K562 (cell line): ENCODE results near the gene COL5A1. TPM values are rescaled to one million over a fixed set of nuclear protein-coding genes. Genes with fewer than 3 reads are reported as not detected.

Experiments used
- ATAC-seq: fragments of 200-7000 bp; cut with Tn5 transposase; 3 replicates; pipeline ENCODE4 v1.9.1; 2020; ENCODE audit warnings: moderate library complexity
- BruUV-seq: library from RNA; stranded (reverse); fragments of 400-500 nt; replicated peaks from 2 replicates; lab custom pipeline; 2021; lab: Mats Ljungman, UMichigan
- CTCF ChIA-PET: fragments of 300-600 bp; formaldehyde crosslinking; extraction: SDS; loops from one replicate; lab custom pipeline; 2021; ENCODE audit warnings: low intra/inter-chr PET ratio; lab: Yijun Ruan, JAX
- POLR2A ChIA-PET: fragments of 300-600, 350-650 bp; sonication (Branson Sonifier 250); formaldehyde crosslinking; extraction: SDS; loops from one replicate; lab custom pipeline; 2021; ENCODE audit warnings: antibody characterized with exemption, inconsistent platforms; lab: Yijun Ruan, JAX
- DNase-seq, 4 experiments: peaks; one replicate each; pipeline versions ENCODE4 v3.0.0 to v3.0.0-alpha.2; 2011 to 2018; ENCODE audit warnings: low spot score in 3 of 4, mixed read lengths in 3 of 4; ENCODE audit errors: extremely low read depth in 1 of 4
- FAIRE-seq: peaks from 2 replicates; lab custom pipeline; 2011; peaks lifted over from hg19 to GRCh38; lab: Jason Lieb, UNC
- H2AFZ ChIP-seq: 2 replicates; pipeline ENCODE4 v1.6.0; 2011; ENCODE audit warnings: low read depth, low read length, control low read depth, inconsistent platforms
- H3K27ac ChIP-seq: fragments of 200-600 bp; 3 replicates; pipeline ENCODE4 v1.8.0; 2011; ENCODE audit warnings: low read depth, mild to moderate bottlenecking, control low read depth, inconsistent platforms, low read length, moderate library complexity, mixed read lengths; ENCODE audit errors: extremely low read depth
- H3K27me3 ChIP-seq, 2 experiments: fragments of 300-600 bp in 1 of 2; 2 replicates in 1 of 2; 3 replicates in 1 of 2; pipeline versions ENCODE4 v1.6.0 to v1.8.0; 2011; ENCODE audit warnings: inconsistent platforms in 2 of 2, low read length in 2 of 2, mild to moderate bottlenecking in 1 of 2, mixed read lengths in 1 of 2, moderate library complexity in 1 of 2; ENCODE audit not compliant: control insufficient read depth in 2 of 2, insufficient read depth in 2 of 2
- H3K36me3 ChIP-seq: fragments of 300-600 bp; 3 replicates; pipeline ENCODE4 v1.8.0; 2011; ENCODE audit warnings: mild to moderate bottlenecking, low read length, inconsistent platforms; ENCODE audit not compliant: control insufficient read depth, insufficient read depth
- H3K4me1 ChIP-seq, 2 experiments: fragments of 200-600 bp in 1 of 2; replicated peaks in 1 of 2; 2 replicates in 1 of 2; 3 replicates in 1 of 2; pipeline versions ENCODE4 v1.5.1 to v1.8.0; 2011; ENCODE audit warnings: inconsistent platforms in 2 of 2, low read length in 2 of 2, mild to moderate bottlenecking in 1 of 2, mixed read lengths in 1 of 2, moderate library complexity in 1 of 2; ENCODE audit not compliant: control insufficient read depth in 2 of 2, insufficient read depth in 2 of 2
- H3K4me2 ChIP-seq: 2 replicates; pipeline ENCODE4 v1.6.1; 2011; ENCODE audit warnings: low read length, control low read depth, inconsistent platforms, mixed read lengths; ENCODE audit not compliant: insufficient read depth
- H3K4me3 ChIP-seq: fragments of 200-600 bp; sonication (generic), shearing (Covaris generic); 2 replicates; pipeline ENCODE4 v1.5.1; 2016; ENCODE audit warnings: control low read depth, inconsistent platforms
- H3K79me2 ChIP-seq: fragments of 200-600 bp; 3 replicates; pipeline ENCODE4 v1.8.0; 2011; ENCODE audit warnings: low read length, inconsistent platforms; ENCODE audit not compliant: control insufficient read depth, insufficient read depth
- H3K9ac ChIP-seq, 2 experiments: 2 replicates each; pipeline versions ENCODE4 v1.6.0 to v1.6.1; 2011; ENCODE audit warnings: low read depth in 2 of 2, low read length in 2 of 2, control low read depth in 1 of 2, inconsistent platforms in 1 of 2, mild to moderate bottlenecking in 1 of 2, mixed read lengths in 1 of 2; ENCODE audit not compliant: insufficient read depth in 1 of 2
- H3K9me1 ChIP-seq: one replicate; pipeline ENCODE4 v1.6.0; 2011; ENCODE audit warnings: inconsistent platforms, mild to moderate bottlenecking, low read length, moderate library complexity; ENCODE audit not compliant: control insufficient read depth, insufficient read depth
- H3K9me3 ChIP-seq: replicated peaks from 2 replicates; pipeline ENCODE4 v1.5.1; 2011; ENCODE audit warnings: low read depth, low read length, inconsistent platforms; ENCODE audit not compliant: control insufficient read depth, insufficient read depth
- H4K20me1 ChIP-seq: replicated peaks from 2 replicates; pipeline ENCODE4 v1.6.1; 2011; ENCODE audit warnings: low read length, inconsistent platforms, mixed read lengths; ENCODE audit not compliant: control insufficient read depth, insufficient read depth
- BDP1 ChIP-seq: IDR thresholded peaks from 3 replicates; pipeline ENCODE4 v1.6.1; 2011; ENCODE audit not compliant: insufficient read length, insufficient read depth
- CBFA2T2 ChIP-seq: fragments of 450-650 bp; conservative IDR thresholded peaks from 2 replicates; pipeline ENCODE4 v1.6.1; 2017; ENCODE audit warnings: mild to moderate bottlenecking
- CBX8 ChIP-seq: fragments of 200-600 bp; sonication (generic); IDR thresholded peaks from 2 replicates; pipeline ENCODE4 v1.6.1; 2012; ENCODE audit warnings: borderline replicate concordance, mixed run types, low read depth, mild to moderate bottlenecking, moderate library complexity, mixed read lengths, low read length, control low read depth, inconsistent platforms; ENCODE audit not compliant: poor library complexity, severe bottlenecking; ENCODE audit errors: extremely low read depth
- MAFK ChIP-seq: IDR thresholded peaks from 2 replicates; pipeline ENCODE4 v1.6.1; 2011; ENCODE audit warnings: low read length, improper control_type of control experiment
- MBD2 ChIP-seq: sonication (generic); IDR thresholded peaks from 2 replicates; pipeline ENCODE4 v1.6.1; 2016; ENCODE audit warnings: low read depth, borderline replicate concordance
- POLR2AphosphoS2 ChIP-seq: IDR thresholded peaks from 2 replicates; pipeline ENCODE4 v1.6.1; 2012; ENCODE audit warnings: low read length, improper control_type of control experiment
- RAD51 ChIP-seq: fragments of 450-650 bp; IDR thresholded peaks from 2 replicates; pipeline ENCODE4 v1.7.1; 2016; ENCODE audit warnings: low read depth, mild to moderate bottlenecking, borderline replicate concordance
- SMARCE1 ChIP-seq: fragments of 450-650 bp; IDR thresholded peaks from 2 replicates; pipeline ENCODE4 v1.7.1; 2016; ENCODE audit warnings: mild to moderate bottlenecking
- SOX6 ChIP-seq: fragments of 450-650 bp; IDR thresholded peaks from 2 replicates; pipeline ENCODE4 v1.6.1; 2014; ENCODE audit warnings: mild to moderate bottlenecking
- TAF15 ChIP-seq: fragments of 200-400 bp; formaldehyde crosslinking; IDR thresholded peaks from 2 replicates; pipeline ENCODE4 v1.6.1; 2017; ENCODE audit warnings: mild to moderate bottlenecking, low read depth, low read length, moderate library complexity
- TFE3 ChIP-seq: fragments of 450-650 bp; formaldehyde crosslinking; IDR thresholded peaks from 2 replicates; pipeline ENCODE4 v1.4.0; 2020; ENCODE audit warnings: mild to moderate bottlenecking, mixed read lengths
- TOE1 ChIP-seq, 2 experiments: fragments of 450-650 bp in 1 of 2; sonication (generic) in 1 of 2; formaldehyde crosslinking in 1 of 2; IDR thresholded peaks; 2 replicates each; pipeline versions ENCODE4 v1.7.1 to v1.8.0; 2016 to 2022; ENCODE audit warnings: borderline replicate concordance in 2 of 2, mild to moderate bottlenecking in 2 of 2, antibody characterized with exemption in 1 of 2, inconsistent platforms in 1 of 2, low read depth in 1 of 2, missing genetic modification reagents in 1 of 2, moderate library complexity in 1 of 2
- USF2 ChIP-seq: sonication (generic); formaldehyde crosslinking; IDR thresholded peaks from 2 replicates; pipeline ENCODE4 v1.5.0; 2020; ENCODE audit warnings: missing genetic modification reagents
- WGBS: fragments of 100-300 bp; shearing (Covaris generic); methylation state at CpG from one replicate; pipeline ENCODE4 v1.1.6; 2016; ENCODE audit warnings: low coverage, mixed read lengths; ENCODE audit not compliant: insufficient coverage; ENCODE audit errors: missing lambda C conversion rate; 5-methylcytosine and 5-hydroxymethylcytosine counted together
- in situ Hi-C: fragments of 300-500 bp; cut with MboI; formaldehyde crosslinking; loops from 4 replicates; pipeline ENCODE4 v1.15.0; 2018; ENCODE audit warnings: inconsistent platforms, mixed read lengths
- intact Hi-C: fragments of 100-400 bp; cut with micrococcal nuclease; formaldehyde crosslinking; loops from 2 replicates; pipeline ENCODE4 v1.14.2; 2022
- polyA plus RNA-seq, 8 experiments: library from polyadenylated mRNA; depleted of rRNA in 4 of 8; stranded (reverse) in 5 of 8; unstranded in 3 of 8; fragments of >200 nt; fragmentation: Nextera tagmentation in 2 of 8; fragmentation: Illumina TruSeq in 1 of 8; extraction: Ambion mirVana in 2 of 8; extraction: Trizol in 1 of 8; gene quantifications; 2 replicates each; pipeline versions ENCODE4 v1.2.1 to v1.2.3, GENCODE V29; 2011 to 2014; ENCODE audit warnings: inconsistent platforms in 1 of 8, missing spikeins in 1 of 8
- total RNA-seq, 7 experiments: library from RNA; depleted of rRNA in 6 of 7; stranded (reverse); fragments of >200 nt in 6 of 7; fragmentation: Illumina TruSeq in 2 of 7; extraction: Trizol in 2 of 7; gene quantifications; 2 replicates each; pipeline versions ENCODE4 v1.2.1 to v1.2.3, GENCODE V29; 2011 to 2021; ENCODE audit warnings: low replicate concordance in 1 of 7

COL5A1 gene
- total and polyA plus RNA-seq, 9 of the 15 experiments (the other 6 are each of a cell fraction or from before 2014, with no cell fraction given): under 0.01 to 0.13 (median 0.04) TPM; not detected in 6

- FAIRE-seq (no peak), ATAC-seq (no peak), DNase-seq (no peak)
- POLR2A ChIA-PET: no interaction called here
- no peaks in the 10 kb centered on the region for H3K79me2 ChIP-seq
- in situ Hi-C loops (loop anchor here (10.0 kb wide), 1 partner anchor 290 kb away; no protein-coding TSS in a partner anchor), intact Hi-C loops (loop anchor here (10.0 kb wide), 1 partner anchor 720 kb away; no protein-coding TSS in a partner anchor)
- BruUV-seq: no TSS peak
- 1% methylated on average over 7 of the region's 12 CpGs for WGBS
- H3K4me2 ChIP-seq: no peak overlapping the region
- peaks cover 4 to 53% of the 10 kb centered on the region in 2 experiments; a peak in 3 of 5 replicates for H3K27me3 ChIP-seq
- no peak overlapping the region for H3K9ac ChIP-seq
- H3K36me3 ChIP-seq: no peaks in the 10 kb centered on the region
- peaks cover 9% of the 10 kb centered on the region for H4K20me1 ChIP-seq
- no peak overlapping the region for H3K4me3 ChIP-seq
- no peaks in the 10 kb centered on the region for H3K9me3 ChIP-seq
- TF ChIP-seq CBX8 (no peak), POLR2AphosphoS2 (no peak), TAF15 (no peak), SOX6 (no peak), BDP1 (no peak)
- TF ChIP-seq, all 486 proteins: peak for 0
- CTCF ChIA-PET: no interaction called here
- Histone ChIP-seq H3K27ac (no peak overlapping the region), H2AFZ (no peak overlapping the region), H3K9me1 (peaks cover 4% of the 10 kb centered on the region), H3K4me1 (peaks cover 0 to 10% of the 10 kb centered on the region in 2 experiments; a peak in 2 of 5 replicates)
Measured at GRCh38 chr9:134695144-134695543, 53.5 kb downstream of the COL5A1 start.

GRCh38 chr9:134696433-134696832 lies 54.8 kb downstream of the COL5A1 start:
- no peak overlapping the region for H3K9ac ChIP-seq
- no peak overlapping the region for H3K27ac ChIP-seq
- no peaks in the 10 kb centered on the region for H3K36me3 ChIP-seq
- H3K9me1 ChIP-seq: peaks cover 4% of the 10 kb centered on the region
- BruUV-seq: no TSS peak
- intact Hi-C loops: loop anchor here (10.0 kb wide), 1 partner anchor 718 kb away; no protein-coding TSS in a partner anchor
- peaks cover 15% of the 10 kb centered on the region for H4K20me1 ChIP-seq
- DNase-seq: no peak
- WGBS: 2% methylated on average over 8 of the region's 8 CpGs
- no peak overlapping the region for H3K4me3 ChIP-seq
- FAIRE-seq: no peak
- in situ Hi-C loops: loop anchor here (10.0 kb wide), 1 partner anchor 288 kb away; no protein-coding TSS in a partner anchor
- peaks cover 0 to 10% of the 10 kb centered on the region in 2 experiments; a peak in 2 of 5 replicates for H3K4me1 ChIP-seq
- peaks cover 11 to 55% of the 10 kb centered on the region in 2 experiments; a peak in 3 of 5 replicates for H3K27me3 ChIP-seq
- TF ChIP-seq SMARCE1 (no peak), USF2 (CRISPR knock-in tag) (peak; percentile 19; the same call in 1 of the 2 replicates), TOE1 (IDR thresholded peaks at IDR 0.05; ENCODE audit: borderline replicate concordance) (0 out of 2 replicates have a peak, but pooled peaks have one; percentile 29), TOE1 (CRISPR knock-in tag; IDR thresholded peaks at IDR 0.05; ENCODE audit: borderline replicate concordance, low read depth) (no peak), RAD51 (peak; percentile 61; the same call in 1 of the 2 replicates), CBFA2T2 (peak; percentile 22; the same call in 1 of the 2 replicates), TFE3 (CRISPR knock-in tag) (peak; percentile 89), MBD2 (no peak), MAFK (no peak)
- no peak for ATAC-seq
- no peak overlapping the region for H3K4me2 ChIP-seq
- H3K79me2 ChIP-seq: no peaks in the 10 kb centered on the region
- no peak overlapping the region for H2AFZ ChIP-seq
- CTCF ChIA-PET: no interaction called here
- POLR2A ChIA-PET: no interaction called here
- no peaks in the 10 kb centered on the region for H3K9me3 ChIP-seq
